Natural killer cell (primary cell): Measurements from ENCODE around the gene LYRM4. TPM values are rescaled to one million over a fixed set of nuclear protein-coding genes. Genes with fewer than 3 reads are reported as not detected.

ENCODE experiments used
- ATAC-seq, 3 donors: fragments of 150-1000 bp in 2 of 3; fragments of 200-7000 bp in 1 of 3; cut with Tn5 transposase; 1 replicate in 1 of 3; 2 replicates in 2 of 3; pipeline ENCODE4 v1.10.0; 2021; ENCODE audit warnings: mild to moderate bottlenecking in 2 of 3, moderate library complexity in 2 of 3
- DNase-seq, 2 donors: peaks; one replicate each; pipeline versions ENCODE4 v3.0.0 to v3.0.0-alpha.2; 2013 to 2021; ENCODE audit warnings: mixed read lengths in 1 of 2
- H3K27ac ChIP-seq: one replicate; pipeline ENCODE4 v1.5.1; 2013; ENCODE audit warnings: mild to moderate bottlenecking, low read length
- H3K27me3 ChIP-seq: one replicate; pipeline ENCODE4 v1.6.1; 2013; ENCODE audit warnings: low read length; ENCODE audit not compliant: control insufficient read depth, insufficient read depth
- H3K36me3 ChIP-seq: one replicate; pipeline ENCODE4 v1.6.1; 2013; ENCODE audit warnings: low read length; ENCODE audit not compliant: control insufficient read depth, insufficient read depth
- H3K4me1 ChIP-seq: one replicate; pipeline ENCODE4 v1.6.1; 2013; ENCODE audit warnings: low read length; ENCODE audit not compliant: control insufficient read depth, insufficient read depth
- H3K4me3 ChIP-seq: one replicate; pipeline ENCODE4 v1.5.1; 2013; ENCODE audit warnings: low read length
- H3K9me3 ChIP-seq: one replicate; pipeline ENCODE4 v1.6.1; 2013; ENCODE audit warnings: low read length; ENCODE audit not compliant: control insufficient read depth, insufficient read depth
- H3K27ac Mint-ChIP-seq, 2 donors: one replicate each; pipeline ENCODE4 v1.8.0; 2022; ENCODE audit warnings: mild to moderate bottlenecking in 2 of 2, mixed read lengths in 2 of 2, moderate library complexity in 1 of 2
- H3K27me3 Mint-ChIP-seq, 2 donors: one replicate each; pipeline ENCODE4 v1.8.0; 2022; ENCODE audit warnings: low read depth in 2 of 2, mixed read lengths in 2 of 2
- H3K36me3 Mint-ChIP-seq: one replicate; pipeline ENCODE4 v1.8.0; 2022; ENCODE audit warnings: mixed read lengths
- H3K4me1 Mint-ChIP-seq, 2 donors: one replicate each; pipeline ENCODE4 v1.8.0; 2022; ENCODE audit warnings: mixed read lengths in 2 of 2
- H3K4me3 Mint-ChIP-seq: one replicate; pipeline ENCODE4 v1.8.0; 2022; ENCODE audit warnings: mild to moderate bottlenecking, moderate library complexity, mixed read lengths
- H3K9me3 Mint-ChIP-seq, 2 donors: one replicate each; pipeline ENCODE4 v1.8.0; 2022; ENCODE audit warnings: mixed read lengths in 2 of 2
- WGBS: methylation state at CpG from one replicate; pipeline ENCODE4 v1.1.7; 2013; ENCODE audit warnings: missing lambda C conversion rate; ENCODE audit not compliant: insufficient coverage; 5-methylcytosine and 5-hydroxymethylcytosine counted together
- intact Hi-C: fragments of 100-400 bp; cut with micrococcal nuclease; formaldehyde crosslinking; loops from one replicate; pipeline ENCODE4 v1.14.2; 2022
- total RNA-seq, 4 donors: library from RNA; stranded (reverse); fragments of 120-200 nt in 1 of 4; gene quantifications; one replicate each; pipeline versions ENCODE4 v1.2.3 to v1.2.4, GENCODE V29; 2013 to 2022
- TF ChIP-seq, protein P1 (sequence below): fragments of 200-600 bp; IDR thresholded peaks from one replicate; pipeline ENCODE4 v1.8.0; 2022; ENCODE audit warnings: antibody characterized with exemption

Gene LYRM4
- total RNA-seq, 3 donors from 2014 or later (not counting 1 experiment from before 2014, with no cell fraction given) = 9.1 to 11.4 (median 11.1) TPM

DNA sequence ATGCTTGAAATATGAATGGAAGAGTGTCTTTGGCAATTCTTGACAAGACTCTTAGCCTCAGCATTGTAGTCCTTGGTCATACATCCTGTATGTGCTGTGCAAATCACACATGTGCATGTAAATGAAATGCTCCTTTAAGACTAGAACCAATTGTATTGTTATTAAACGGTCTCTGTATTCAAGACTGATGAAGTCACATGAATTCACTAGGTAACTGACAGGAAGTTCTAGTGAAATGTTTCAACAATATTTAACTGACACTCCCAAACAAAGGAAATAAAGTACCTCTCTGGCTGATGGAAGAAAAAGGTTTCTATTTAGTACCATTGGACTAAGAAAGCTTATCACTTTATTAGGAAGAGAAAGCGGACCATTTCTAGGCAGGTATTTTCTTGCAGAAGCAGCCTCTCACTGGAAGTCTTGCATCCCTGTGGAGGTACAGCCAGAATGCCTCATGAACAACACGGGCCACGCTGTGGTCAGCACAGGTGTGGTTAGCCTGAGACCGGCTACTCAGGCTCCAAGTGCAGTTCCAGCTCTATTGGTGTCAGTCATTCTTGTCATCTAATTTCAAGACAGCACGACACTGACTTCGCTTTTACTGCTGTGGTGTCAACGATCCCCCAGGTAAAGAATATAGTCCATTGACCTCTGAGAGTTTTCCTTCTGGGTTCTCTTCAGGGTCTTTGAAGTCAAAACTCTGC lies 158.3 kb downstream of the LYRM4 start:
- ATAC-seq = no peak
- Histone ChIP-seq H3K4me3 (no peak overlapping the region), H3K36me3 (no peaks in the 10 kb centered on the region), H3K4me1 (no peaks in the 10 kb centered on the region), H3K27me3 (no peaks in the 10 kb centered on the region), H3K27ac (no peak overlapping the region), H3K9me3 (no peaks in the 10 kb centered on the region)
- H3K9me3 Mint-ChIP-seq = no peaks in the 10 kb centered on the region
- H3K4me1 Mint-ChIP-seq = no peaks in the 10 kb centered on the region
- no peak for DNase-seq
- H3K36me3 Mint-ChIP-seq = no peaks in the 10 kb centered on the region
- TF ChIP-seq, protein P1, sequence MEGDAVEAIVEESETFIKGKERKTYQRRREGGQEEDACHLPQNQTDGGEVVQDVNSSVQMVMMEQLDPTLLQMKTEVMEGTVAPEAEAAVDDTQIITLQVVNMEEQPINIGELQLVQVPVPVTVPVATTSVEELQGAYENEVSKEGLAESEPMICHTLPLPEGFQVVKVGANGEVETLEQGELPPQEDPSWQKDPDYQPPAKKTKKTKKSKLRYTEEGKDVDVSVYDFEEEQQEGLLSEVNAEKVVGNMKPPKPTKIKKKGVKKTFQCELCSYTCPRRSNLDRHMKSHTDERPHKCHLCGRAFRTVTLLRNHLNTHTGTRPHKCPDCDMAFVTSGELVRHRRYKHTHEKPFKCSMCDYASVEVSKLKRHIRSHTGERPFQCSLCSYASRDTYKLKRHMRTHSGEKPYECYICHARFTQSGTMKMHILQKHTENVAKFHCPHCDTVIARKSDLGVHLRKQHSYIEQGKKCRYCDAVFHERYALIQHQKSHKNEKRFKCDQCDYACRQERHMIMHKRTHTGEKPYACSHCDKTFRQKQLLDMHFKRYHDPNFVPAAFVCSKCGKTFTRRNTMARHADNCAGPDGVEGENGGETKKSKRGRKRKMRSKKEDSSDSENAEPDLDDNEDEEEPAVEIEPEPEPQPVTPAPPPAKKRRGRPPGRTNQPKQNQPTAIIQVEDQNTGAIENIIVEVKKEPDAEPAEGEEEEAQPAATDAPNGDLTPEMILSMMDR = no peak
- H3K4me3 Mint-ChIP-seq = no peak overlapping the region
- intact Hi-C loops = no loop called here
- 95% methylated on average over 7 of the region's 8 CpGs for WGBS
- H3K27me3 Mint-ChIP-seq = no peaks in the 10 kb centered on the region
- no peak overlapping the region for H3K27ac Mint-ChIP-seq

DNA sequence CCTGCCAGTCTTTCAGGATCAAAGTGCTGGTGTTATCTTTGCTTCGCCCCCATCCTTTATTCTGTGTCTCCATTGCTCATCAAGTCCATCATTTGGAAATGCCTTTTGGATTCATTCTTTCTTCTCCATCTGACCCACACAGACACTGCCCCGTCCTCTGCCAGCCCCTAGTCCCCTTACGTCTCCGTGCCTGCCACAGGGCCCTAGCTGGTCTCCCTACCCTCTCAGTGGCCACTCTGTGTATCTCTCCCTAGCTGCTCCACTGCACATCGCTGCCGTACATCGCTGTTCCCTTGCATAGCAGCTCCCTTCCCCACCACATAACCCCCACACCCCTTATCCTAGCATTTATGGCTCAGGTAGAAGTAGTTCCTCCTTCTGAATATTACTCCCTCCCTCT lies 159.9 kb downstream of the LYRM4 start:
- TF ChIP-seq, protein P1 = no peak
- no peak for DNase-seq
- H3K27ac Mint-ChIP-seq = no peak overlapping the region
- H3K36me3 Mint-ChIP-seq = no peaks in the 10 kb centered on the region
- Histone ChIP-seq H3K27ac (no peak overlapping the region), H3K4me1 (no peaks in the 10 kb centered on the region), H3K9me3 (no peaks in the 10 kb centered on the region), H3K4me3 (no peak overlapping the region), H3K27me3 (no peaks in the 10 kb centered on the region), H3K36me3 (no peaks in the 10 kb centered on the region)
- H3K9me3 Mint-ChIP-seq = no peaks in the 10 kb centered on the region
- H3K4me3 Mint-ChIP-seq = no peak overlapping the region
- no peaks in the 10 kb centered on the region for H3K4me1 Mint-ChIP-seq
- no peak for ATAC-seq
- no peaks in the 10 kb centered on the region for H3K27me3 Mint-ChIP-seq
- intact Hi-C loops = no loop called here
- WGBS = 97% methylated on average over 7 of the region's 7 CpGs

DNA sequence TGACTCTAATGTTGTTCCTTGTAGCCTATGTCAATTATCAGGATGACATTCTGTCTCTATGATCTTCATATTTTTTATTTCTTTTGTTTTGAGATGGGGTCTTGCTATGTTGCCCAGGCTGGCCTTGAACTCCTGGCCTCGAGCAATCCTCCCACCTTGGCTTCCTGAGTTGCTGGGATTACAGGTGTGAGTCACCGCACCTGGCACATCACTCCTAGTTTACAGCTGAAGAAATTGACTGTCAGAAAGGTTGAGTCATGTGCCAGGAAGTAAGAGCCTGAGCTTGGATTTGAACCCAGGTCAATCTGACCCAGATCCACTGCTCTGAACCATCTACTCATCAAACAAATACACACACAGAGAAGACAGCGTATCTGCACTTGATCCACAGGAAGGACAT lies 161.2 kb downstream of the LYRM4 start:
- ATAC-seq (no peak), DNase-seq (no peak)
- TF ChIP-seq, protein P1 = no peak
- no peak overlapping the region for H3K4me3 ChIP-seq
- no peaks in the 10 kb centered on the region for H3K27me3 ChIP-seq
- WGBS = 93% methylated on average over 3 of the region's 3 CpGs
- Mint-ChIP-seq H3K9me3 (no peaks in the 10 kb centered on the region), H3K27me3 (no peaks in the 10 kb centered on the region), H3K4me1 (no peaks in the 10 kb centered on the region), H3K27ac (no peak overlapping the region), H3K4me3 (no peak overlapping the region), H3K36me3 (no peaks in the 10 kb centered on the region)
- intact Hi-C loops = no loop called here
- no peaks in the 10 kb centered on the region for H3K36me3 ChIP-seq
- H3K4me1 ChIP-seq = no peaks in the 10 kb centered on the region
- H3K27ac ChIP-seq = no peak overlapping the region
- H3K9me3 ChIP-seq = no peaks in the 10 kb centered on the region
